ENCODE results near the gene NFIX.

NFIX gene

GRCh38 chr19:13134626-13135025 is 139.4 kb downstream of the NFIX start:
- DNase-seq, result no peak

DNA sequence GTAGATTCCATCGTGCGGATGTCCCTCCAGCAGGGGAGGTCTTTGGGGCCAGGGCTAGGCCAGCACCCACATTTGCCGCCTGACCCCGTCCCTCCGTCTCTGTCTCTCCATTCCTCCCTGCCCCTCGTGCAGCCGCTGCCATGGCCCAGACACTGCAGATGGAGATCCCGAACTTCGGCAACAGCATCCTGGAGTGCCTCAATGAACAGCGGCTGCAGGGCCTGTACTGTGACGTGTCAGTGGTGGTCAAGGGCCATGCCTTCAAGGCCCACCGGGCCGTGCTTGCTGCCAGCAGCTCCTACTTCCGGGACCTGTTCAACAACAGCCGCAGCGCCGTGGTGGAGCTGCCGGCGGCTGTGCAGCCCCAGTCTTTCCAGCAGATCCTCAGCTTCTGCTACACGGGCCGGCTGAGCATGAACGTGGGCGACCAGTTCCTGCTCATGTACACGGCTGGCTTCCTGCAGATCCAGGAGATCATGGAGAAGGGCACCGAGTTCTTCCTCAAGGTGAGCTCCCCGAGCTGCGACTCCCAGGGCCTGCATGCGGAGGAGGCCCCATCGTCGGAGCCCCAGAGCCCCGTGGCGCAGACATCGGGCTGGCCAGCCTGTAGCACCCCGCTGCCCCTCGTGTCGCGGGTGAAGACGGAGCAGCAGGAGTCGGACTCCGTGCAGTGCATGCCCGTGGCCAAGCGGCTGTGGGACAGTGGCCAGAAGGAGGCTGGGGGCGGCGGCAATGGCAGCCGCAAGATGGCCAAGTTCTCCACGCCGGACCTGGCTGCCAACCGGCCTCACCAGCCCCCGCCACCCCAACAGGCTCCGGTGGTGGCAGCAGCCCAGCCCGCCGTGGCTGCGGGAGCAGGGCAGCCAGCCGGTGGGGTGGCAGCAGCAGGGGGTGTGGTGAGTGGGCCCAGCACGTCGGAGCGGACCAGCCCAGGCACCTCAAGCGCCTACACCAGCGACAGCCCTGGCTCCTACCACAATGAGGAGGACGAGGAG is 140.1 kb downstream of the NFIX start:
- DNase-seq, result no peak

GRCh38 chr19:13137290-13137794 is 142.1 kb downstream of the NFIX start:
- no peak for DNase-seq

DNA sequence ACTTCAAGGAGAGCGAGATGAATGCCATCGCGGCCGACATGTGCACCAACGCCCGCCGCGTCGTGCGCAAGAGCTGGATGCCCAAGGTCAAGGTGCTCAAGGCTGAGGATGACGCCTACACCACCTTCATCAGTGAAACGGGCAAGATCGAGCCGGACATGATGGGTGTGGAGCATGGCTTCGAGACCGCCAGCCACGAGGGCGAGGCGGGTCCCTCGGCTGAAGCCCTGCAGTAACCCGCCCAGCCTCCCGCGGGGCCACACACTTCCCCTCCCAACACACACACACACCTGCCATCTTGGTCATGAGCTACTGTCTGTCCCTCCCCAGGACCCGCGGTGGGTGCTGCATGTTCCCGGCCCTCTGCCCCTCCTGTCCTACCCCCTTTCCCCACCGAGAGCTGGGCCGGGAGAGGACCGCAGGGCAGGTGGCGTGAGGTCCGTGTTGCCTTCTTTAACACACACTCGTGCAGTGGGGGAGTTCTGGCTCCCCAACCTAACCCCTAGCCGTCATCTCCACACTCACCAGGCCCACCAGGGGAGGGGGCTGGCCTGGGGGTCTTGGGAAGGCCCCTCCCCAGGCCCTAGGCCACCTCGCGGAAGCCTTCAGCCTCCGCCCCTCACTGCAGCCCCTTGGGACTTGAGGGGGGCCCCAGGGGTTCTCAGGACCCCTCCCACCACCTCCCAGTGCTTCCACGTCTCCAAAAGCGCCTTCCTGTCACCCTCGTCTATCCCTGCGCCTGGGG is 143.1 kb downstream of the NFIX start:
- no peak for DNase-seq

- DNase-seq, result no peak
Measured at GRCh38 chr19:13138916-13139198, 143.6 kb downstream of the NFIX start.

- DNase-seq, result no peak
Measured at GRCh38 chr19:13139633-13140311, 144.5 kb downstream of the NFIX start.

- DNase-seq, result no peak
Measured at GRCh38 chr19:13146763-13147563, 151.7 kb downstream of the NFIX start.

All from NCI-H226 (cell line).